B cell (primary cell): ENCODE data around the gene GSKIP. TPM values are rescaled to one million over a fixed set of nuclear protein-coding genes. Genes with fewer than 3 reads are reported as not detected.

Experiments
- ATAC-seq: fragments of 200-7000 bp; cut with Tn5 transposase; one replicate; pipeline ENCODE4 v1.10.0; 2021; ENCODE audit warnings: low read depth, mild to moderate bottlenecking, moderate number of reproducible peaks, moderate library complexity
- CTCF ChIA-PET: fragments of 350-600 bp; sonication (Branson Sonifier 250); formaldehyde crosslinking; loops from one replicate; lab custom pipeline; 2021; ENCODE audit warnings: antibody characterized with exemption, inconsistent platforms; lab: Charles Lee
- POLR2A ChIA-PET: fragments of 350-600 bp; sonication (Branson Sonifier 250); formaldehyde crosslinking; loops from one replicate; lab custom pipeline; 2021; ENCODE audit warnings: antibody characterized with exemption; lab: Charles Lee
- DNase-seq: peaks from one replicate; pipeline ENCODE4 v3.0.0; 2013
- H2AFZ ChIP-seq: 2 replicates; pipeline ENCODE4 v1.6.1; 2012; ENCODE audit warnings: mild to moderate bottlenecking, low read depth, low read length; ENCODE audit not compliant: insufficient read depth, poor library complexity, severe bottlenecking
- H3K27ac ChIP-seq, 2 donors: 1 replicate in 1 of 2; 2 replicates in 1 of 2; pipeline ENCODE4 v1.5.1; 2012 to 2013; ENCODE audit warnings: low read length in 2 of 2, mild to moderate bottlenecking in 2 of 2, moderate library complexity in 1 of 2
- H3K27me3 ChIP-seq, 4 experiments: fragments of 200-600 bp in 1 of 4; sonication (generic) in 1 of 4; replicated peaks in 1 of 4; 1 replicate in 2 of 4; 2 replicates in 2 of 4; pipeline versions ENCODE4 v1.6.1 to v1.7.0; 2013 to 2016; ENCODE audit warnings: low read length in 3 of 4, mild to moderate bottlenecking in 2 of 4, mixed read lengths in 1 of 4, moderate library complexity in 1 of 4; ENCODE audit not compliant: insufficient read depth in 4 of 4, control insufficient read depth in 3 of 4; ENCODE audit errors: control extremely low read depth in 1 of 4
- H3K36me3 ChIP-seq, 2 experiments: replicated peaks in 1 of 2; 1 replicate in 1 of 2; 2 replicates in 1 of 2; pipeline versions ENCODE4 v1.6.1 to v1.7.1; 2013; ENCODE audit warnings: low read length in 1 of 2; ENCODE audit not compliant: insufficient read depth in 2 of 2, control insufficient read depth in 1 of 2; ENCODE audit errors: control extremely low read depth in 1 of 2, extremely low read depth in 1 of 2
- H3K4me1 ChIP-seq, 2 donors: fragments of 200-600 bp in 1 of 2; sonication (generic) in 1 of 2; 1 replicate in 1 of 2; 2 replicates in 1 of 2; pipeline versions ENCODE4 v1.5.1 to v1.6.1; 2013 to 2017; ENCODE audit warnings: low read length in 2 of 2; ENCODE audit not compliant: control insufficient read depth in 2 of 2, insufficient read depth in 2 of 2
- H3K4me2 ChIP-seq: replicated peaks from 2 replicates; pipeline ENCODE3; 2012; ENCODE audit warnings: mild to moderate bottlenecking, low read depth, low read length; ENCODE audit not compliant: poor library complexity, severe bottlenecking
- H3K4me3 ChIP-seq, 5 experiments: fragments of 200-600 bp in 1 of 5; sonication (generic) in 1 of 5; 1 replicate in 3 of 5; 2 replicates in 2 of 5; pipeline versions ENCODE4 v1.5.1 to v1.7.0; 2011 to 2016; ENCODE audit warnings: low read length in 4 of 5, mild to moderate bottlenecking in 4 of 5, low read depth in 2 of 5, control low read depth in 1 of 5, moderate library complexity in 1 of 5; ENCODE audit not compliant: insufficient read depth in 1 of 5; ENCODE audit errors: control extremely low read depth in 1 of 5, extremely low read depth in 1 of 5
- H3K79me2 ChIP-seq: fragments of 200-600 bp; sonication (generic); one replicate; pipeline ENCODE4 v1.6.0; 2016; ENCODE audit warnings: low read length; ENCODE audit not compliant: control insufficient read depth, insufficient read depth
- H3K9ac ChIP-seq: fragments of 200-600 bp; sonication (generic); 2 replicates; pipeline ENCODE4 v1.6.1; 2017; ENCODE audit warnings: mild to moderate bottlenecking, low read length, moderate library complexity
- H3K9me3 ChIP-seq, 3 donors: one replicate each; pipeline versions ENCODE4 v1.6.1 to v1.7.1; 2013; ENCODE audit warnings: low read length in 2 of 3; ENCODE audit not compliant: control insufficient read depth in 2 of 3, insufficient read depth in 1 of 3; ENCODE audit errors: control extremely low read depth in 1 of 3
- H4K20me1 ChIP-seq: 2 replicates; pipeline ENCODE4 v1.6.0; 2012; ENCODE audit warnings: mild to moderate bottlenecking, low read length; ENCODE audit not compliant: insufficient read depth, control insufficient read depth, poor library complexity, severe bottlenecking
- H3K27ac Mint-ChIP-seq: one replicate; pipeline ENCODE4 v1.8.0; 2021; ENCODE audit warnings: mixed read lengths
- H3K27me3 Mint-ChIP-seq: one replicate; pipeline ENCODE4 v1.8.0; 2021; ENCODE audit warnings: mixed read lengths
- H3K4me1 Mint-ChIP-seq: one replicate; pipeline ENCODE4 v1.8.0; 2021; ENCODE audit warnings: mixed read lengths
- H3K4me3 Mint-ChIP-seq: one replicate; pipeline ENCODE4 v1.8.0; 2021; ENCODE audit warnings: mixed read lengths
- H3K9me3 Mint-ChIP-seq: one replicate; pipeline ENCODE4 v1.8.0; 2022; ENCODE audit warnings: mixed read lengths; ENCODE audit not compliant: insufficient read depth
- CTCF ChIP-seq: fragments of 200-600 bp; IDR thresholded peaks from one replicate; pipeline ENCODE4 v1.8.0; 2022; ENCODE audit warnings: antibody characterized with exemption, mild to moderate bottlenecking
- EZH2 ChIP-seq: IDR thresholded peaks from 2 replicates; pipeline ENCODE4 v1.6.1; 2012; ENCODE audit warnings: borderline replicate concordance, low read depth, mild to moderate bottlenecking, moderate library complexity, low read length; ENCODE audit not compliant: insufficient read depth, poor library complexity, severe bottlenecking
- WGBS: methylation state at CpG from one replicate; pipeline ENCODE4 v1.1.5; 2013; ENCODE audit warnings: missing lambda C conversion rate; ENCODE audit not compliant: insufficient coverage; 5-methylcytosine and 5-hydroxymethylcytosine counted together
- intact Hi-C: fragments of 100-400 bp; cut with micrococcal nuclease; formaldehyde crosslinking; loops from one replicate; pipeline ENCODE4 v1.10.0; 2022
- polyA plus RNA-seq: library from polyadenylated mRNA; depleted of rRNA; stranded (reverse); fragments of >200 nt; gene quantifications from 2 replicates; pipeline ENCODE4 v1.2.3, GENCODE V29; 2012
- total RNA-seq, 2 donors: library from RNA; stranded (reverse); fragments of 120-200 nt in 1 of 2; gene quantifications; 1 replicate in 1 of 2; 2 replicates in 1 of 2; pipeline versions ENCODE4 v1.2.3 to v1.2.4, GENCODE V29; 2013 to 2022

The GSKIP gene
- total and polyA plus RNA-seq, 2 donors (not counting 1 experiment from before 2014, with no cell fraction given), result 5.7 to 15.8 TPM

- CTCF ChIA-PET, result no interaction called here
- no peak for TF ChIP-seq CTCF
- no peak for TF ChIP-seq EZH2
- Mint-ChIP-seq H3K27ac (no peak overlapping the region), H3K4me1 (peaks cover 8% of the 10 kb centered on the region), H3K9me3 (no peaks in the 10 kb centered on the region), H3K27me3 (peaks cover 10% of the 10 kb centered on the region), H3K4me3 (no peak overlapping the region)
- Histone ChIP-seq H4K20me1 (no peaks in the 10 kb centered on the region), H3K4me3 (no peak overlapping the region), H3K27ac (no peak overlapping the region), H3K4me1 (peaks cover 7 to 18% of the 10 kb centered on the region in 2 donors), H2AFZ (no peak overlapping the region), H3K4me2 (no peak overlapping the region), H3K36me3 (no peaks in the 10 kb centered on the region), H3K9me3 (no peaks in the 10 kb centered on the region), H3K79me2 (no peaks in the 10 kb centered on the region), H3K27me3 (no peaks in the 10 kb centered on the region), H3K9ac (no peak overlapping the region)
- intact Hi-C loops, result no loop called here
- WGBS, result 96% methylated on average over 5 of the region's 7 CpGs
- DNase-seq, result no peak
- POLR2A ChIA-PET, result no interaction called here
- ATAC-seq, result no peak
Observed at GRCh38 chr14:96394047-96394815, 30.9 kb downstream of the GSKIP start.

GRCh38 chr14:96398432-96398831 lies 35.1 kb downstream of the GSKIP start:
- peaks cover 27% of the 10 kb centered on the region for H3K27me3 Mint-ChIP-seq
- H3K4me1 ChIP-seq, result no peaks in the 10 kb centered on the region
- intact Hi-C loops, result no loop called here

More at GRCh38 chr14:96398432-96398831, 35.1 kb downstream of the GSKIP start:
- Histone ChIP-seq H3K4me3 (no peak overlapping the region), H3K36me3 (no peaks in the 10 kb centered on the region), H3K4me2 (no peak overlapping the region), H3K9ac (no peak overlapping the region), H2AFZ (no peak overlapping the region), H3K9me3 (no peaks in the 10 kb centered on the region), H3K27me3 (peaks cover 0 to 11% (median 0%) of the 10 kb centered on the region in 4 experiments), H4K20me1 (no peaks in the 10 kb centered on the region), H3K27ac (no peak overlapping the region), H3K79me2 (no peaks in the 10 kb centered on the region)
- no peak for TF ChIP-seq CTCF
- no peak for TF ChIP-seq EZH2
- Mint-ChIP-seq H3K4me3 (no peak overlapping the region), H3K4me1 (no peaks in the 10 kb centered on the region), H3K27ac (no peak overlapping the region), H3K9me3 (no peaks in the 10 kb centered on the region)
- ChIA-PET CTCF (no interaction called here), POLR2A (no interaction called here)
- ATAC-seq (no peak), DNase-seq (no peak)
- 67% methylated on average over 1 of the region's 8 CpGs for WGBS
